Calu3 (cell line): ENCODE measurements around the gene RNF144A. TPM values are rescaled to one million over a fixed set of nuclear protein-coding genes. Genes with fewer than 3 reads are reported as not detected.

Source experiments
- BruUV-seq: library from RNA; stranded (reverse); fragments of 400-500 nt; replicated peaks from 2 replicates; lab custom pipeline; 2021; lab: Mats Ljungman, UMichigan
- CTCF ChIA-PET: fragments of 300-600 bp; sonication (Branson Sonifier 250); formaldehyde crosslinking; loops from one replicate; lab custom pipeline; 2022; ENCODE audit warnings: antibody characterized with exemption; lab: Charles Lee
- DNase-seq: peaks from one replicate; pipeline ENCODE4 v3.0.0; 2022
- H3K27ac Mint-ChIP-seq: one replicate; pipeline ENCODE4 v1.8.0; 2022; ENCODE audit warnings: mixed read lengths; ENCODE audit not compliant: unreplicated experiment
- H3K27me3 Mint-ChIP-seq: one replicate; pipeline ENCODE4 v1.8.0; 2022; ENCODE audit warnings: mixed read lengths; ENCODE audit not compliant: unreplicated experiment
- H3K36me3 Mint-ChIP-seq: one replicate; pipeline ENCODE4 v1.8.0; 2022; ENCODE audit warnings: mild to moderate bottlenecking, moderate library complexity, mixed read lengths; ENCODE audit not compliant: insufficient read depth, unreplicated experiment
- H3K4me1 Mint-ChIP-seq: one replicate; pipeline ENCODE4 v1.8.0; 2022; ENCODE audit warnings: mild to moderate bottlenecking, low read depth, mixed read lengths; ENCODE audit not compliant: unreplicated experiment
- H3K4me3 Mint-ChIP-seq: one replicate; pipeline ENCODE4 v1.8.0; 2022; ENCODE audit warnings: mild to moderate bottlenecking, low read depth, moderate library complexity, mixed read lengths; ENCODE audit not compliant: unreplicated experiment
- H3K9me3 Mint-ChIP-seq: one replicate; pipeline ENCODE4 v1.8.0; 2022; ENCODE audit warnings: low read depth, mixed read lengths; ENCODE audit not compliant: unreplicated experiment
- intact Hi-C: fragments of 100-400 bp; cut with micrococcal nuclease; formaldehyde crosslinking; loops from one replicate; pipeline ENCODE4 v1.10.0; 2022; ENCODE audit not compliant: unreplicated experiment
- total RNA-seq: library from RNA; stranded (reverse); gene quantifications from 2 replicates; pipeline ENCODE4 v1.2.3, GENCODE V29; 2022
- TF ChIP-seq, protein P1 (sequence below): fragments of 200-600 bp; IDR thresholded peaks from one replicate; pipeline ENCODE4 v1.8.0; 2022; ENCODE audit warnings: antibody characterized with exemption; ENCODE audit not compliant: unreplicated experiment

RNF144A gene
- total RNA-seq, 1 experiment from 2014 or later: 13.7 TPM

DNA sequence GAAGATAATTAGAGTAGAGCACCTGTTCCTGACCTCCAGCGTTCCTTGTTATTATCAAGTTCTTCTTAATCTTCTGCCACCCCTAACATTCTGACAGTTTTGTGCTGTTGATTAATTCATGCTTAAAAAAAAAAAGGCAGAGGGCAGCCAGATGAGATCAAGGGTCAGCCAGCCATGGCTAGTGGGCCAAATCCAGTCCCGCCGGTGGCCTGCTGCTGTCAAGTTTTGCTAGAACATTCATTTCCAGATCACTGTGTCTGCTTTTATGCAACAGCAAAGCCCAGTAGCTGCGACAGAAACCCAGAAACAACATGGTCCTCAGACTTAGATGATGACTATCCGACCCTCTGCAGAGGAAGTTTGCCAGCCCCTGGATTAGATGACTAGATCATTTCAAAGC is 101.6 kb downstream of the RNF144A start:
- CTCF ChIA-PET: interaction anchor here (0.7 kb wide), 1 partner anchor 21 kb away, joined by 4 read pairs; no protein-coding TSS in a partner anchor
- no peaks in the 10 kb centered on the region for H3K9me3 Mint-ChIP-seq

DNA sequence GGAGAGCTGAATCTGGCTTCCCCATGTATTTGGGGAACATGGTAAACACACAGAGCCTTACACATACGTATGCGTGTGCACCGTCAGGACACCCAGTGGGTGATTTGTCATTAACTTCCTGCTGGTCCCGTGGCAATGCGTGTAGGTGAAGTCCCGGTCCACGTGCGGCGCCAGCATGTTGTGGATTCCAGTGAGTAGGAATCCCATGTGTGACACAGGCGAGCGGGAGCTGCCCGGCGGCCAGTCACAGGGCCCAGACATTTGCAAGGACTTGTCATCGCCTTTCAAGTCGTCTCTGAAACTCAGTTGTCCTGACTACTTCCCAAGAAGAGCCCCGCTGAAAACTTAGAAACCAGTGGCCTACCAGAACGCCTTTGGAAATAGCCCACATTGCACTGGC is 102.0 kb downstream of the RNF144A start:
- Mint-ChIP-seq H3K9me3 (no peaks in the 10 kb centered on the region), H3K4me3 (no peak overlapping the region), H3K36me3 (peaks cover 5% of the 10 kb centered on the region), H3K27ac (no peak overlapping the region), H3K4me1 (peaks cover 28% of the 10 kb centered on the region), H3K27me3 (no peaks in the 10 kb centered on the region)
- CTCF ChIA-PET: interaction anchor here (0.7 kb wide), 1 partner anchor 22 kb away, joined by 4 read pairs; no protein-coding TSS in a partner anchor
- TF ChIP-seq, protein P1, sequence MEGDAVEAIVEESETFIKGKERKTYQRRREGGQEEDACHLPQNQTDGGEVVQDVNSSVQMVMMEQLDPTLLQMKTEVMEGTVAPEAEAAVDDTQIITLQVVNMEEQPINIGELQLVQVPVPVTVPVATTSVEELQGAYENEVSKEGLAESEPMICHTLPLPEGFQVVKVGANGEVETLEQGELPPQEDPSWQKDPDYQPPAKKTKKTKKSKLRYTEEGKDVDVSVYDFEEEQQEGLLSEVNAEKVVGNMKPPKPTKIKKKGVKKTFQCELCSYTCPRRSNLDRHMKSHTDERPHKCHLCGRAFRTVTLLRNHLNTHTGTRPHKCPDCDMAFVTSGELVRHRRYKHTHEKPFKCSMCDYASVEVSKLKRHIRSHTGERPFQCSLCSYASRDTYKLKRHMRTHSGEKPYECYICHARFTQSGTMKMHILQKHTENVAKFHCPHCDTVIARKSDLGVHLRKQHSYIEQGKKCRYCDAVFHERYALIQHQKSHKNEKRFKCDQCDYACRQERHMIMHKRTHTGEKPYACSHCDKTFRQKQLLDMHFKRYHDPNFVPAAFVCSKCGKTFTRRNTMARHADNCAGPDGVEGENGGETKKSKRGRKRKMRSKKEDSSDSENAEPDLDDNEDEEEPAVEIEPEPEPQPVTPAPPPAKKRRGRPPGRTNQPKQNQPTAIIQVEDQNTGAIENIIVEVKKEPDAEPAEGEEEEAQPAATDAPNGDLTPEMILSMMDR: no peak
- intact Hi-C loops: no loop called here
- no peak for DNase-seq
- BruUV-seq: no TSS peak

More for the DNA sequence above, 101.6 kb downstream of the RNF144A start:
- DNase-seq: no peak
- Mint-ChIP-seq H3K4me1 (peaks cover 26% of the 10 kb centered on the region), H3K27me3 (no peaks in the 10 kb centered on the region), H3K36me3 (peaks cover 5% of the 10 kb centered on the region), H3K4me3 (no peak overlapping the region), H3K27ac (no peak overlapping the region)
- TF ChIP-seq, protein P1: no peak
- BruUV-seq: no TSS peak
- intact Hi-C loops: no loop called here

GRCh38 chr2:7020059-7020458 is 102.8 kb downstream of the RNF144A start:
- Mint-ChIP-seq H3K4me1 (peaks cover 28% of the 10 kb centered on the region), H3K27me3 (no peaks in the 10 kb centered on the region), H3K27ac (no peak overlapping the region), H3K9me3 (no peaks in the 10 kb centered on the region), H3K36me3 (peaks cover 5% of the 10 kb centered on the region), H3K4me3 (no peak overlapping the region)
- TF ChIP-seq, protein P1: no peak
- CTCF ChIA-PET: no interaction called here
- DNase-seq: no peak
- BruUV-seq: no TSS peak
- intact Hi-C loops: loop anchor here (5.0 kb wide), 1 partner anchor 33 kb away; no protein-coding TSS in a partner anchor

DNA sequence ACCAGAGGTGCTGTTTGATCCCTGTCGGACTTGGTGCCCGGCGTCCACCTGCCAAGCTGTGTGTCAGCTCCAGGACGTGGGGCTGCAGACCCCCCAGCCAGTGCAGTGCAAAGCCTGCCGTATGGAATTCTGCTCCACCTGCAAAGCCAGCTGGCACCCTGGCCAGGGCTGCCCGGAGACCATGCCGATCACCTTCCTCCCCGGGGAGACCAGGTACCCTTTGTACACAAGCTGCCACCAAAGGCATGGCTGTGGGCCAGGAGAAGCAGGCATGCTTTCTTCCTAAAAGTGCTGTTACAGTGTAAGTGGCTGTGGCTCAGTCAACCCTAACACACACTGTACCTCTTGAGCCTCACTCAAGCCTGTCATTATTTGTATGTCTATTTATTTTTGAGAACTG is 103.3 kb downstream of the RNF144A start:
- TF ChIP-seq, protein P1: no peak
- CTCF ChIA-PET: no interaction called here
- no peak overlapping the region for H3K4me3 Mint-ChIP-seq
- no TSS peak for BruUV-seq
- H3K27me3 Mint-ChIP-seq: no peaks in the 10 kb centered on the region
- peaks cover 5% of the 10 kb centered on the region for H3K36me3 Mint-ChIP-seq
- H3K9me3 Mint-ChIP-seq: no peaks in the 10 kb centered on the region
- intact Hi-C loops: loop anchor here (5.0 kb wide), 1 partner anchor 33 kb away; no protein-coding TSS in a partner anchor
- peaks cover 28% of the 10 kb centered on the region for H3K4me1 Mint-ChIP-seq
- DNase-seq: no peak
- H3K27ac Mint-ChIP-seq: no peak overlapping the region
